Neural crest cell (in vitro differentiated cells): ENCODE results near the gene CMIP. TPM values are rescaled to one million over a fixed set of nuclear protein-coding genes. Genes with fewer than 3 reads are reported as not detected.
A peak's percentile ranks its signal among the peaks of the same experiment; 100 is the strongest.

Experiments
- DNase-seq: peaks from one replicate; pipeline ENCODE4 v3.0.0; 2021; ENCODE audit warnings: low read depth, mixed read lengths, low spot score
- H3K27ac Mint-ChIP-seq: one replicate; pipeline ENCODE4 v1.8.0; 2021; ENCODE audit warnings: mild to moderate bottlenecking, mixed read lengths; ENCODE audit not compliant: unreplicated experiment
- H3K27me3 Mint-ChIP-seq: 2 replicates; pipeline ENCODE4 v1.8.0; 2021; ENCODE audit warnings: low read depth, mild to moderate bottlenecking, mixed read lengths
- H3K36me3 Mint-ChIP-seq: 2 replicates; pipeline ENCODE4 v1.8.0; 2021; ENCODE audit warnings: low read depth, mild to moderate bottlenecking, mixed read lengths
- H3K4me1 Mint-ChIP-seq: 2 replicates; pipeline ENCODE4 v1.8.0; 2021; ENCODE audit warnings: mixed read lengths
- H3K4me3 Mint-ChIP-seq: one replicate; pipeline ENCODE4 v1.8.0; 2021; ENCODE audit warnings: mild to moderate bottlenecking, mixed read lengths
- H3K9me3 Mint-ChIP-seq: 2 replicates; pipeline ENCODE4 v1.8.0; 2021; ENCODE audit warnings: mixed read lengths
- CTCF ChIP-seq: fragments of 200-600 bp; sonication (generic); conservative IDR thresholded peaks from 2 replicates; pipeline ENCODE4 v1.5.0; 2021; ENCODE audit warnings: antibody characterized with exemption, mild to moderate bottlenecking
- total RNA-seq: library from RNA; stranded (reverse); gene quantifications from 2 replicates; pipeline ENCODE4 v1.2.1, GENCODE V29; 2021

Gene CMIP
- total RNA-seq, 1 donor from 2014 or later, result 41.2 TPM

GRCh38 chr16:81623365-81624102 lies 178.9 kb downstream of the CMIP start:
- peak; percentile 45 for DNase-seq
- H3K4me3 Mint-ChIP-seq, result no peak overlapping the region
- peak; percentile 68 for TF ChIP-seq CTCF
- H3K36me3 Mint-ChIP-seq, result peaks cover 3% of the 10 kb centered on the region
- no peaks in the 10 kb centered on the region for H3K27me3 Mint-ChIP-seq
- H3K9me3 Mint-ChIP-seq, result no peaks in the 10 kb centered on the region
- peaks cover 15% of the 10 kb centered on the region for H3K4me1 Mint-ChIP-seq
- H3K27ac Mint-ChIP-seq, result no peak overlapping the region

DNA sequence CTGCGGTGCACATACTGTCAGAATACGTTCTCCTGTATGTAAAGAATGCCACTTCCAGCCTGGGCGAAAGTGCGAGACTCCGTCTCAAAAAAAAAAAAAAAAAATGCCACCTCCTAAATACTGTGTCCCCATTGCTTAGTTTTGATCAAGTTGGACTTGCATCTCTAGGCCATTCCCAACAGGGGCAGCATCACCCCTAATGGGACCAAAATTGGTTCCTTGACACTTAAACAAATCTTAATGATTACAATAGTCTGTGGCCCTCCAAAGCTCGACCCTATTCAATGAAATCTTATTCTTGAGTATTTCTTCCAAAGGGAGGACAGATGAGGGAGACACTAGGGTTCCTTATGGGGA lies 179.8 kb downstream of the CMIP start:
- no peaks in the 10 kb centered on the region for H3K27me3 Mint-ChIP-seq
- no peak for DNase-seq
- peak overlapping the region; percentile 10 for H3K27ac Mint-ChIP-seq
- peaks cover 9% of the 10 kb centered on the region for H3K4me1 Mint-ChIP-seq
- no peak for TF ChIP-seq CTCF
- H3K9me3 Mint-ChIP-seq, result no peaks in the 10 kb centered on the region
- H3K36me3 Mint-ChIP-seq, result no peaks in the 10 kb centered on the region
- no peak overlapping the region for H3K4me3 Mint-ChIP-seq

GRCh38 chr16:81624760-81625543 lies 180.3 kb downstream of the CMIP start:
- no peak for TF ChIP-seq CTCF
- Mint-ChIP-seq H3K27ac (peak overlapping the region; percentile 78), H3K4me1 (peaks cover 15% of the 10 kb centered on the region), H3K9me3 (no peaks in the 10 kb centered on the region), H3K27me3 (no peaks in the 10 kb centered on the region), H3K36me3 (no peaks in the 10 kb centered on the region), H3K4me3 (no peak overlapping the region)
- DNase-seq, result no peak

- peak overlapping the region; percentile 78 for H3K27ac Mint-ChIP-seq
These were observed 181.0 kb downstream of the CMIP start for GRCh38 chr16:81625544-81626153.

More at GRCh38 chr16:81625544-81626153, 181.0 kb downstream of the CMIP start:
- no peak for DNase-seq
- H3K36me3 Mint-ChIP-seq, result no peaks in the 10 kb centered on the region
- no peak overlapping the region for H3K4me3 Mint-ChIP-seq
- no peaks in the 10 kb centered on the region for H3K9me3 Mint-ChIP-seq
- no peaks in the 10 kb centered on the region for H3K27me3 Mint-ChIP-seq
- TF ChIP-seq CTCF, result no peak
- peaks cover 22% of the 10 kb centered on the region for H3K4me1 Mint-ChIP-seq
